ENCODE results near the gene GPRC5B.

GPRC5B gene

GRCh38 chr16:19859166-19859565, 25.5 kb downstream of the GPRC5B start:
- no peak for TF ChIP-seq CTCF (IDR thresholded peaks at IDR 0.05; ENCODE audit: low read depth, low read length, missing control alignments)
- no peak overlapping the region for H3K4me3 ChIP-seq (replicated peaks; ENCODE audit: low read depth, low read length)
- no peak for DNase-seq (ENCODE audit: extremely low read depth, low read depth)

GRCh38 chr16:19858340-19859018, 26.2 kb downstream of the GPRC5B start:
- DNase-seq (ENCODE audit: extremely low read depth, low read depth): no peak
- H3K4me3 ChIP-seq (replicated peaks; ENCODE audit: low read depth, low read length): no peak overlapping the region
- TF ChIP-seq CTCF (IDR thresholded peaks at IDR 0.05; ENCODE audit: low read depth, low read length, missing control alignments): no peak

GRCh38 chr16:19857593-19858339, 26.9 kb downstream of the GPRC5B start:
- H3K4me3 ChIP-seq (replicated peaks; ENCODE audit: low read depth, low read length): no peak overlapping the region
- no peak for TF ChIP-seq CTCF (IDR thresholded peaks at IDR 0.05; ENCODE audit: low read depth, low read length, missing control alignments)
- no peak for DNase-seq (ENCODE audit: extremely low read depth, low read depth)

- TF ChIP-seq CTCF (IDR thresholded peaks at IDR 0.05; ENCODE audit: low read depth, low read length, missing control alignments): no peak
- no peak for DNase-seq (ENCODE audit: extremely low read depth, low read depth)
Observed at GRCh38 chr16:19856120-19856519, 28.5 kb downstream of the GPRC5B start.

GRCh38 chr16:19854543-19854876, 30.1 kb downstream of the GPRC5B start:
- no peak for DNase-seq (ENCODE audit: extremely low read depth, low read depth)
- no peak overlapping the region for H3K4me3 ChIP-seq (replicated peaks; ENCODE audit: low read depth, low read length)
- TF ChIP-seq CTCF (IDR thresholded peaks at IDR 0.05; ENCODE audit: low read depth, low read length, missing control alignments): no peak

More at GRCh38 chr16:19856120-19856519, 28.5 kb downstream of the GPRC5B start:
- no peak overlapping the region for H3K4me3 ChIP-seq (replicated peaks; ENCODE audit: low read depth, low read length)

GRCh38 chr16:19853742-19854542, 30.7 kb downstream of the GPRC5B start:
- no peak for TF ChIP-seq CTCF (IDR thresholded peaks at IDR 0.05; ENCODE audit: low read depth, low read length, missing control alignments)
- H3K4me3 ChIP-seq (replicated peaks; ENCODE audit: low read depth, low read length): no peak overlapping the region
- no peak for DNase-seq (ENCODE audit: extremely low read depth, low read depth)
